ENCODE measurements around the gene NELL1. TPM values are rescaled to one million over a fixed set of nuclear protein-coding genes. Genes with fewer than 3 reads are reported as not detected.
A peak's percentile ranks its signal among the peaks of the same experiment; 100 is the strongest.

NELL1 gene
- total and polyA plus RNA-seq, 2 experiments from 2014 or later = 8.9 to 20.1 TPM

DNA sequence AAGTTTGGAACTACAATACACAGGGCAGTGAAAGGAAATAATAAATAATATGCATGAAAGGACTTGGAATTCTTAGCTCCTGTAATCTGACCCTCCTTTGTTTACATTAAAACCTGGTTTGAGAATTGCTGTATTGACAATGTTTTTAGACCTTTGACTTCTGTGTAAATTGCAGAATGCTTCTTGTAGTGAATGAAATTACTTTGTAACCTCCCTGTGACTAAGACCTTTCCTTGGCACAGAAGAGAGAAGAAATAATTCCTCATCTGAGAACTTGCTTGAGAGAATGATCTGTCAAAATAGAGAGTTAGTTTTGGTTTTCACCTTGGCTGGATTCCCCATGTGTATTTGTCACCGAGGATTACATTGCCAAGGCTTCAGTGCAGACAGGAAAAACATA lies 883.5 kb downstream of the NELL1 start:
- 35% methylated on average over 1 of the region's 1 CpG for WGBS (ENCODE audit: low lambda C conversion rate, missing lambda C conversion rate)
- Histone ChIP-seq H3K4me3 (no peak overlapping the region), H3K9me2 (replicated peaks; ENCODE audit: insufficient read depth) (no peaks in the 10 kb centered on the region), H3K36me3 (replicated peaks; ENCODE audit: insufficient read depth, low read depth) (no peaks in the 10 kb centered on the region), H2AFZ (no peak overlapping the region), H3K27me3 (no peaks in the 10 kb centered on the region), H3K4me1 (ENCODE audit: insufficient read depth) (peaks cover 17% of the 10 kb centered on the region), H3K9me3 (ENCODE audit: low read depth) (no peaks in the 10 kb centered on the region), H3K27ac (peak overlapping the region; percentile 54), H3K4me2 (peak overlapping the region; percentile 11), H4K20me1 (ENCODE audit: insufficient read depth, poor library complexity, severe bottlenecking) (no peaks in the 10 kb centered on the region), H3K79me2 (no peaks in the 10 kb centered on the region)
- TF ChIP-seq, protein P1, sequence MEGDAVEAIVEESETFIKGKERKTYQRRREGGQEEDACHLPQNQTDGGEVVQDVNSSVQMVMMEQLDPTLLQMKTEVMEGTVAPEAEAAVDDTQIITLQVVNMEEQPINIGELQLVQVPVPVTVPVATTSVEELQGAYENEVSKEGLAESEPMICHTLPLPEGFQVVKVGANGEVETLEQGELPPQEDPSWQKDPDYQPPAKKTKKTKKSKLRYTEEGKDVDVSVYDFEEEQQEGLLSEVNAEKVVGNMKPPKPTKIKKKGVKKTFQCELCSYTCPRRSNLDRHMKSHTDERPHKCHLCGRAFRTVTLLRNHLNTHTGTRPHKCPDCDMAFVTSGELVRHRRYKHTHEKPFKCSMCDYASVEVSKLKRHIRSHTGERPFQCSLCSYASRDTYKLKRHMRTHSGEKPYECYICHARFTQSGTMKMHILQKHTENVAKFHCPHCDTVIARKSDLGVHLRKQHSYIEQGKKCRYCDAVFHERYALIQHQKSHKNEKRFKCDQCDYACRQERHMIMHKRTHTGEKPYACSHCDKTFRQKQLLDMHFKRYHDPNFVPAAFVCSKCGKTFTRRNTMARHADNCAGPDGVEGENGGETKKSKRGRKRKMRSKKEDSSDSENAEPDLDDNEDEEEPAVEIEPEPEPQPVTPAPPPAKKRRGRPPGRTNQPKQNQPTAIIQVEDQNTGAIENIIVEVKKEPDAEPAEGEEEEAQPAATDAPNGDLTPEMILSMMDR (IDR thresholded peaks at IDR 0.05; ENCODE audit: poor library complexity) = no peak
- TF ChIP-seq EZH2 (IDR thresholded peaks at IDR 0.05; ENCODE audit: borderline replicate concordance) = no peak
- TF ChIP-seq EZH2phosphoT487 (IDR thresholded peaks at IDR 0.05; ENCODE audit: low read depth, severe bottlenecking, unreplicated experiment) = no peak
- peak; percentile 12 for DNase-seq (ENCODE audit: low spot score)

DNA sequence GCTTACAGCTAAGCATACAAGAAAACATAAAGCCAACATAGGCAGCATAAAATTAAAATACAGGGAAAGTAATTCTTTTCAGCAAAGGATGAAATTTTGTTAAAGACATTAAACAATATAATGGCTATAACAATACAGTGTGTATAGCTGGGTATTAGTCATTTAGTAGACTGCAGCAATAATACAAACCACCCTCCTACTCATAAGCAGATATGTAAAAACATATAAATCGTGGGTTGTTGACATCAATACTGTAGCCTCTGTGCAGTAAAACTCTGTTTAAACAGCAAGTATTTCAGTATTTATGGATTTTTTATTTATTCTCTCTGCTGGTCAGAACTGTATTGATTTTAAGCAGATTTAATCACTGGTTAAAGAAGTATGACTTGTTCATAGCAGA lies 884.4 kb downstream of the NELL1 start:
- Histone ChIP-seq H3K9me2 (replicated peaks; ENCODE audit: insufficient read depth) (no peaks in the 10 kb centered on the region), H3K27ac (peak overlapping the region; percentile 46), H3K4me3 (no peak overlapping the region), H3K79me2 (no peaks in the 10 kb centered on the region), H2AFZ (no peak overlapping the region), H3K36me3 (replicated peaks; ENCODE audit: insufficient read depth, low read depth) (no peaks in the 10 kb centered on the region), H3K9me3 (ENCODE audit: low read depth) (no peaks in the 10 kb centered on the region), H3K4me1 (ENCODE audit: insufficient read depth) (peaks cover 17% of the 10 kb centered on the region), H3K27me3 (no peaks in the 10 kb centered on the region), H4K20me1 (ENCODE audit: insufficient read depth, poor library complexity, severe bottlenecking) (no peaks in the 10 kb centered on the region), H3K4me2 (no peak overlapping the region)
- DNase-seq (ENCODE audit: low spot score) = no peak
- 43% methylated on average over 1 of the region's 1 CpG for WGBS (ENCODE audit: low lambda C conversion rate, missing lambda C conversion rate)
- TF ChIP-seq, protein P1 (IDR thresholded peaks at IDR 0.05; ENCODE audit: poor library complexity) = no peak
- no peak for TF ChIP-seq EZH2phosphoT487 (IDR thresholded peaks at IDR 0.05; ENCODE audit: low read depth, severe bottlenecking, unreplicated experiment)
- TF ChIP-seq EZH2 (IDR thresholded peaks at IDR 0.05; ENCODE audit: borderline replicate concordance) = no peak

DNA sequence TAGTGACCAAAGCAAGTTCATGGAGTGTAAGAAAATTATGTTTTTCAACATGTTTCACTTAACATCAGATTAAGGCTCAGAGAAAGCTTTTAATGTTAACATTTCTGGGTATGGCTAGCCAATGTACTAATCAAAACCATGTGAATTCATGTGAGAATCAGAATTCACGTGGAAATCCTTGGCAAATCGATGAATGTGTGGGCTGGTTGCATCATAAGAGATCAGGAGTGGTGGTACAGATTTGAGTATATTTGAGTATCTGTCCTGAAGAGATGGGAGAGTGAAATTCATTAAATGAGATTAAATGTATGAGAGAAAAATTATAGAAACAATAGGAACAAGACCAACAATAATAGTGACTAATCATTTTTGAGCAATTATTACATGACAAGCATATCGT lies 884.9 kb downstream of the NELL1 start:
- no peaks in the 10 kb centered on the region for H3K36me3 ChIP-seq (replicated peaks; ENCODE audit: insufficient read depth, low read depth)
- DNase-seq (ENCODE audit: low spot score) = no peak
- TF ChIP-seq, protein P1 (IDR thresholded peaks at IDR 0.05; ENCODE audit: poor library complexity) = no peak
- TF ChIP-seq EZH2phosphoT487 (IDR thresholded peaks at IDR 0.05; ENCODE audit: low read depth, severe bottlenecking, unreplicated experiment) (no peak), EZH2 (IDR thresholded peaks at IDR 0.05; ENCODE audit: borderline replicate concordance) (no peak)
- H3K4me1 ChIP-seq (ENCODE audit: insufficient read depth) = peaks cover 17% of the 10 kb centered on the region
- no peaks in the 10 kb centered on the region for H3K79me2 ChIP-seq
- H2AFZ ChIP-seq = no peak overlapping the region
- H3K4me3 ChIP-seq = no peak overlapping the region
- no peaks in the 10 kb centered on the region for H3K9me2 ChIP-seq (replicated peaks; ENCODE audit: insufficient read depth)
- no peaks in the 10 kb centered on the region for H3K9me3 ChIP-seq (ENCODE audit: low read depth)
- H3K4me2 ChIP-seq = no peak overlapping the region
- H4K20me1 ChIP-seq (ENCODE audit: insufficient read depth, poor library complexity, severe bottlenecking) = no peaks in the 10 kb centered on the region
- H3K27ac ChIP-seq = no peak overlapping the region
- WGBS (ENCODE audit: low lambda C conversion rate, missing lambda C conversion rate) = 74% methylated on average over 3 of the region's 3 CpGs
- no peaks in the 10 kb centered on the region for H3K27me3 ChIP-seq

DNA sequence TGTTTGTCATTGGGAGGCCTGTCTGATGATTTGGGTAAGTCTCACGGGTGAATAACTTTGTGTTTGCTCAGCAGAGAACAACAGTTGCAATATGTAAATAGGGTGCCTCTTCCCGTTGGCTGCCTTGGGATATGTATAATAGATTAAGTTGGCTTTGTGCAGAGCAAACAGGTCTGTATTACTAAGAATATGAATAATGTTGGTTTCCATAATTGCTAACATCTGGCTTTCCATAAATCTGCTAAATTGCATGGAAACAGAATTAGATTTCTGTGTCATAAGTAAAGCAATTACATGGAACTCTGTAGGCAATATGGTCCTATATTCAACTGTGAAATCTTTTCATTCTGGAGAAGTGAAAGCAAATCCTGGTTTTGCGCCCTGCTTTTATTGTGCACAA lies 887.5 kb downstream of the NELL1 start:
- WGBS (ENCODE audit: low lambda C conversion rate, missing lambda C conversion rate) = 58% methylated on average over 3 of the region's 3 CpGs
- Histone ChIP-seq H2AFZ (no peak overlapping the region), H4K20me1 (ENCODE audit: insufficient read depth, poor library complexity, severe bottlenecking) (no peaks in the 10 kb centered on the region), H3K9me2 (replicated peaks; ENCODE audit: insufficient read depth) (no peaks in the 10 kb centered on the region), H3K27ac (no peak overlapping the region), H3K27me3 (no peaks in the 10 kb centered on the region), H3K4me3 (no peak overlapping the region), H3K4me2 (no peak overlapping the region), H3K36me3 (replicated peaks; ENCODE audit: insufficient read depth, low read depth) (no peaks in the 10 kb centered on the region), H3K4me1 (ENCODE audit: insufficient read depth) (peaks cover 26% of the 10 kb centered on the region), H3K9me3 (ENCODE audit: low read depth) (no peaks in the 10 kb centered on the region), H3K79me2 (no peaks in the 10 kb centered on the region)
- no peak for TF ChIP-seq EZH2 (IDR thresholded peaks at IDR 0.05; ENCODE audit: borderline replicate concordance)
- no peak for TF ChIP-seq EZH2phosphoT487 (IDR thresholded peaks at IDR 0.05; ENCODE audit: low read depth, severe bottlenecking, unreplicated experiment)
- TF ChIP-seq, protein P1 (IDR thresholded peaks at IDR 0.05; ENCODE audit: poor library complexity) = no peak
- DNase-seq (ENCODE audit: low spot score) = no peak

Data from hepatocyte (in vitro differentiated cells).